COLO668 (cell line): ENCODE data around the gene MEGF10.

Experiments
- DNase-seq: peaks from one replicate; lab custom pipeline; 2025; ENCODE audit not compliant: unreplicated experiment; lab: John Stamatoyannopoulos, UW

The MEGF10 gene

GRCh38 chr5:127431977-127432585, 141.5 kb downstream of the MEGF10 start:
- no peak for DNase-seq

- DNase-seq: no peak
These were observed 142.9 kb downstream of the MEGF10 start for GRCh38 chr5:127433526-127433925.

- DNase-seq: no peak
These were observed 144.0 kb downstream of the MEGF10 start for GRCh38 chr5:127434588-127434987.

DNA sequence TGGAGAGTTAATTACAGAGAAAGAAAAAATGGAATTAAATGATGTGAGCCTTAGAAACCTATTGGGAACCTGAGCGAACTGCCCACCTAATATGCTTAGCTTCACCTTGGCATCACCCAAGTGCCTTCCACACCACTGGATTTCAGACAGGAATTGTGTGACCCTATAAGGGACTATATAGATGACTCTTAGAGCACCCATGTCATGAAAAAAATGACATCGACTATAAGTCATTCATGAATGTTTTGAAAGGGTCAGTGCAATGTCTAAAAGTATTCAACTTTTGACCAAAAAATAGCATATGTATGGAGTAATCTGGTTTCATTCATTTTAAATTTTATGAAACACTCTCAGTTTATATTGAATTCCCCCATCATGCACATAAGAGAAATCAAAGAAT, 145.2 kb downstream of the MEGF10 start:
- DNase-seq: no peak

GRCh38 chr5:127439644-127440043, 149.0 kb downstream of the MEGF10 start:
- DNase-seq: no peak

GRCh38 chr5:127440831-127441230, 150.2 kb downstream of the MEGF10 start:
- DNase-seq: no peak

DNA sequence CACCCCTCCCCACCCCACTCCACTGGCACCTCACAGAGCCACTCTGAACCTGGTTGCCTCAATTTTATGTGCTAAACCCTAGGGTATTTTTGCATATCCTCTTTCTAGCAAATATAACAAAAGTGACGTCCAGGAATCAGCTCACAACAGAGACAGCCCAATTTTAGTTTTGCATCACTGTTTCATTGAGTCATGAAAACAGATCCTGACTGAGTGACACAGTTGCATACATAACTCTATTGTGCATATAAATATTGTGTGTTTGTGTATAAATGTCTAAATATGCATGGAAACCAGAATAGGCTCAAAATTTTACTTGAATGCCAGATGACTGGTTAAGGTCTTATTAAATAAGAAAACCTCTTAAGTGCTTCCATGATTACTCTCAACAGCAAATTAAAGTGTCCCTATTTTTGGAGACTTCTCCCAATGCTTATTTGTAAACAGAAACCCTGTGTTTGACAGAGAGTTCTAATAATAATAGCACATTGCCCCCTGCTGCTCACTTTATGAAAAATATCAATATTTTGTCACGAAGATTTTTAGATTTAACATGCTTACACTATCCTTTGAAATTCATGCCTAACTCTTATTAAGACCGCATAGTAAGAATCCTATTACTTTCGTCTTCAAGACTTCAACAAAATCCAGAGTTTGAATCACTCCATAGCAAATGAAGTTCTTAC, 151.3 kb downstream of the MEGF10 start:
- no peak for DNase-seq

GRCh38 chr5:127444171-127444570, 153.6 kb downstream of the MEGF10 start:
- no peak for DNase-seq

DNA sequence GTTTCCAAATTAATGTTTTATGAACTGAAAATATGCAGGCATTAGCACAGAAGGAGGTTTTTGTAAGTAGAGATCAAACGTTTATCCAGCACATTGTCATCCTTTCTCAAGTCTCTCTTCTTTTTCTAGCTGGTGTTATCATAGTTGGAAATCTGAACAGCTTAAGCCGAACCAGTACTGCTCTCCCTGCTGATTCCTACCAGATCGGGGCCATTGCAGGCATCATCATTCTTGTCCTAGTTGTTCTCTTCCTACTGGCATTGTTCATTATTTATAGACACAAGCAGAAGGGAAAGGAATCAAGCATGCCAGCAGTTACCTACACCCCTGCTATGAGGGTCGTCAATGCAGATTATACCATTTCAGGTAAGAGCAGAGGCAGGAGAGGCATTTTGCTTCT, 154.7 kb downstream of the MEGF10 start:
- no peak for DNase-seq

- no peak for DNase-seq
These were observed 156.0 kb downstream of the MEGF10 start for GRCh38 chr5:127446626-127447025.

DNA sequence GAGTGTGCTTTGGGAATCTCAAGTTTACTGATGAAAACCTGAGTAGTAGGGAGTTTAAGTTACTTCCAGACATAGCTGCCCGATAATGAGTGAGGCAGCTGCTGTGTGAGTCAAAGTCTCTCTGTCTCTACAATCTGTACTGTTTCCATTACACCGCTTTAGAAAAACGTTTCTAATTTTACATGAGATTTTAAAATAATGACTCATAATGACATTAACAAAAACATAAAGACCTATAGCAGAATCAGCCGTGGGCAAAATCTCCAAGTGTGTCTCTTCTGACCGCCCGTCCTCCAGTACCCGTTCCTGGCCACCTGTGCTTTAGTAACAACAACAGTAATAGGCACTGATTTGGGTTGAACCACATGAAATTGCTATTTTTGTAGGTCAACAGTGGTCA, 157.2 kb downstream of the MEGF10 start:
- DNase-seq: no peak

DNA sequence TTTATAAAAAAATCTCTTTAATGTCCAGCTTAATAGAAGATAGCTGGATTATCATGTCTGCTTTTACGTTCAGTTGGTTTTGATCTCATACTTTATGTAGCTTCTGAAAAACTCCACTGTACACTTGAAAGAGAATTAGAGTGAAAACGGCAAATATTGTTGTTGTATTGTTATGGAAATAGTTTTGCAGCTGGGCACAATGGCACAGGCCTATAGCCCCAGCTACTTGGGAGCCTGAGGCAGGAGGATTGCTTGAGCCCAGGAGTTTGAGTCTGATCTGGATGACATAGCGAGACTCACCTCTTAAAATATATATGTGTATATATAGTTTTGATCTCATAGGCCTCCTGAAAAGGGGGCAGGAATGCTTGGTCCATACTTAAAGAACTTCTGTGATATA, 159.4 kb downstream of the MEGF10 start:
- DNase-seq: no peak

GRCh38 chr5:127451096-127451495, 160.5 kb downstream of the MEGF10 start:
- DNase-seq: no peak

DNA sequence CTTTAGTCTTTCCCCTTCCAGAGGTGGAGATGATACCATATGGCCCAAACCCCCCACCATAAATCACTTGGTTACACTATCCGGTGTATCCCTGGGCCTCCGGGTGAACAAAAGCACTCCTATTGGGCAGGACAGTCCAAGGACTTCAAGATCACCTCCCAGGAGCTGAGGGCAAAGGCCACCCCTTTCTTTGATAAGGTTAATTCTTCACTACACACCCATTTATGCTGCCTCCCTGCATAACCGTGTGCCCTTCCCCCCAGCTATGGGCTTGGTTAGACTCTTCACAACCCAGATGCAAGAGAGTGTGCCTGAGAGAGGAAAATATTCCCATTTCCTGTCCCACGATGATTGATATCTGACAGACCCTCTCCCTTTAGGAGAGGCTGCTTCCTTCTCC, 162.0 kb downstream of the MEGF10 start:
- DNase-seq: no peak

DNA sequence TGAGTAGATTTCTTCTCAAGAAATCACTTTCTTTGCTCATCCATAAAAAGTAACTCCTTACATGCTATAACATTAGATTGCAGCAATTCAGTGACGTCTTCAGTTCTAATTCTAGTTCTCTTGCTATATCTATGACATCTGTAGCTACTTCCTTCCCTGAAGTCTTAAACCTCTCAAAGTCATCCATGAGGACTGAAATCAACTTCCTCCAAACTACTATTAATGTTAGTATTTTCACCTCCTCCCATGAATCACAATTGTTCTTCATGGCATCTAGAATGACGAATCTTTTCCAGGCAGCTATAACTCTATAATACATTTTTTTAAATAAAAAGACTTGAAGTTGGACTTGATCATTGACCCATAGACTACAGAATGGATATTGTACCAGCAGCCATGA, 180.6 kb downstream of the MEGF10 start:
- no peak for DNase-seq

DNA sequence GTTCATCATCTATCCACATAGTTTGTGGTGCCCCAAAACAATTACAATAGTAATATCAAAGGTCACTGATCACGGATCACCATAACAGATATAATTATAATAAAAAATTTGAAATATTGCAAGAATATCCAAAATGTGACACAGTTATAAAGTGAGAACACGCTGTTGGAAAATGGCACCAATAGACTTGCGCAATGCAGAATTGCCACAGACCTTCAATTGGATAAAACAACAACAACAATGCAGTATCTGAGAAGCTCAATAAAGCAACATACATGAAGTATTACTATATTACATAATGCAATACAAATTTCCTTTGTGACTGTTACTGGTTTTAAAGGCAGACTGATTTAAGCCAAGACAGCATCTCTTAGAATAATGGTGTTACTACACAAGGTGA, 182.1 kb downstream of the MEGF10 start:
- no peak for DNase-seq

DNA sequence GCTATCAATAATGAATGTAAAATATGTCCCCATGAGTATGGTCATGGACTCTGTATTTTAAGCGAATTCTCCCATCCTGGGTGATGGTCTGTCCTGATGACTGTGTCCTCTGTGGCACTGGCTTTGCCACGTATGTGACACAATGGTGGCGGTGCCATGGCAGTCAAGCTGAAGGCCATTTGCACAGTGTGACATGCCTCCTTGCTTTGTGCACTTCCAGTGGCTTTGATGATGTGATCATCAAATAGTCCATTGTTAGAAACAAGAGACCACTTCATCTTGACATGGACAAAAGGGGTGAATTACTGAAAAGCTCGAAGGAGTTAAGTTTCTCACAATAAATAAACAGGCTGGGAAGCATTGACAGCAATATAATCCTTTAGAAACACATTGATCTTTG, 195.9 kb downstream of the MEGF10 start:
- DNase-seq: no peak

DNA sequence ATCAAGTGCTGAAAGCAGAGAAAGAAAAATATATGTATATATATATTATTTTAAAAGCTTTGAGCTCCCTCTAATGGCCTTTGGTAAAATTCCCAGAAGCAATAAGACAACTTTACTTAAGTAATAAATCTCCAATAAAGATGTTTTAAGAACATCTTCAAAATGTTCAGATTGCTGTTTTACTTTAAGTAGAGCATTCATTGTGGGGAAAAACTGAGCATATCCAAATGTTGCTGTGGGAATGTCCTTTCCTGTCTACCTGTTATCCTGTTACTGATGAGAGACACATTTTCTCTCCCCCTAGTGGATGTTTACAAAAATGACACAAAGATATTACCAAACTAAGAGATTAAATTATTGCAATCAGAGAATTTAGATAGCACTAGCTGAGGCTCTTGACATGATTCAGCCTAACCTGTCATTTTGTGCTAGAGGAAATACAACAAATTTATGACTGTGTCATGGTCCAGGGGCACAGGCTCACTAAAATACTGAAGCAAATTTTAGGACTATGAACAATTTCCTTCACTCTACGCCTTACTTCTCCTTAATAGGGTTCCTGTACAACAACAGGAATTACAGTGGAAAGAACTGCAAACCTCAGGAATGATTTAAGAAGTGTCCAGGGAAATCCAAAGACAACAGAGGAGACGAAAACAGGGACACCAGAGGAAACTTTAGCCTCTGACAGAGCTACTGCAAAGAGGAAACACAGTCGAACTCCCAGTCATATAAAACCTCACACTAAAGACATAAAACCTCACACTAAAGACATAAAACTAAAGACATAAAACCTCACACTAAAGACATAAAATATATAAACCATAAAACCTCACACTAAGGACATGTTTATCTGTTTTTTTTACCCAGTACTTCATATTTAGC, 202.5 kb downstream of the MEGF10 start:
- DNase-seq: no peak

GRCh38 chr5:127498548-127498947, 208.0 kb downstream of the MEGF10 start:
- no peak for DNase-seq

DNA sequence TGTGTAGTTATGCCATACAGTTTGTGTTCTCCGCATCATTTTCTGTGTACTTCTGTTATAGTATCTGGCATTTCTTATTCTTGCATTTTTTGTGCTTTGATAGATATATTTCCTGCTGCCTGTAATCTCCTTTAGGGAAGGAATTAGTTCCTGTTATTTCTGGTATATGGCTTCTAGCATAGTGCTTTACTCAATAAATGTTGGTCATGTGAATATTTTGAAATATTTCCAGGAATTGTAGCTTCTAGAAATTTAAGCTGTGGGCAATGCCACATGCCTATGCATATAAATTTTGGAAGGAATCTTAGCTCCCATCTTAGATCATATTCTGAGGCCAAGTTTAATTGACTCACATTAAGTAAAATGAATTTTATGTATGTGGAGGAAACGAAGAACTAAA, 215.3 kb downstream of the MEGF10 start:
- no peak for DNase-seq

- no peak for DNase-seq
These were observed 216.0 kb downstream of the MEGF10 start for GRCh38 chr5:127506616-127507015.
